GM18858 (cell line): ENCODE measurements around the gene MDFIC2.
A peak's percentile ranks its signal among the peaks of the same experiment; 100 is the strongest.

Experiments used
- ATAC-seq: cut with Tn5 transposase; IDR thresholded peaks from one replicate; pipeline ENCODE4 v1.9.1; 2021; ENCODE audit not compliant: unreplicated experiment

Gene MDFIC2

DNA sequence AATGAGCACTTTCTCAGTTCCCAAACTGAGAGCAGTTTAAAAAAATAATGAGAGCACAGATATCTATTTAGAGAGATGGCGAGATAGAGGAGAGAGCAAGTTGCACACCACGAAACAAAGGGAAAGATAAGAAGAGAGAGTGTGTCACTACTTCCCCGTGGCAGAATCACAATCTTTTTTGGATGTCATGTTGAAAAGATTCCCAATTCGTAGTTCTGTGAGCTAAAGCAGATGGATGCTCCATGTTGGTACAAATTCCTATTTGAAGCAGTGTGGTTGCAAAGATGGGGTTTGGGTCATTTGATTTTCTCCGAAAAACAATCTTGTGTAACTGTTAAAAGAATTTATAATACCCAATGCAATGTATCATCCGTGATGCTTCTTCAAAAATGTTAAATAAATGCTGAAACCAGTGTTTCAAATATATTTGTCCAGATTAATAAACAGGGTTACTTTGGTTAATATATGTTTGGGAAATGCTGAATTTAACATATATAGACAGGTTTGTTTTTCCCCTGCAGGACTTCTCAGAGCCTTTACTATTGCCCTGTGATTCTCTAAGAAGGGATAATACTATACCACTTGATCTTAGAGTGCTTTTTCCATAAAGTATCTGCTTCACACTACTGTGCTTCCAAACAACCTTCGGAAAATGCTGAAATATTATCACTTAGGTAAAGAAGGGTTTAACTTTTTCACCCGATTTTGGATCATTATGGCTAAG is 128.5 kb downstream of the MDFIC2 start:
- ATAC-seq: no peak

GRCh38 chr3:70182166-70182565 is 130.3 kb downstream of the MDFIC2 start:
- no peak for ATAC-seq

- ATAC-seq: peak; percentile 54
Measured at GRCh38 chr3:70180664-70181063, 131.8 kb downstream of the MDFIC2 start.

- ATAC-seq: peak; percentile 64
Measured at GRCh38 chr3:70179111-70179510, 133.3 kb downstream of the MDFIC2 start.

GRCh38 chr3:70177881-70178645 is 134.4 kb downstream of the MDFIC2 start:
- no peak for ATAC-seq

DNA sequence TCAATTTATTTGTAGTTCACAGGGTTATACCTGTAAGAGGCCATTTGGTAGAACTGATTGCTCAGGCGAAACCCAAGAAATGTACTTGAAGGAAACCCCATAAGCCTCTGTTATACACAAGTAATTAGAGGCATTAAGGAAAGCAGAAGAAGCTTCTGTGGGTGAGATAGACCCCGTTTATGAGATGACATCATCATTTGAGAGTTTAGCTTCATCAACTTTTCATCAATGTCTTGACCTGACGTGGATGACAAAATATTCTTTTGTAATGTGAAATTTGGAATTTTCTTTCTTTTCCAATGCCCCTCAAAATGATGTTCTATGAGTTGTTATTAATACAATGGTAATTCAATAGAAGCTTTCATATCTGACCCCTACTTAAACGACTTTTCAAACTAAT is 136.2 kb downstream of the MDFIC2 start:
- ATAC-seq: no peak

DNA sequence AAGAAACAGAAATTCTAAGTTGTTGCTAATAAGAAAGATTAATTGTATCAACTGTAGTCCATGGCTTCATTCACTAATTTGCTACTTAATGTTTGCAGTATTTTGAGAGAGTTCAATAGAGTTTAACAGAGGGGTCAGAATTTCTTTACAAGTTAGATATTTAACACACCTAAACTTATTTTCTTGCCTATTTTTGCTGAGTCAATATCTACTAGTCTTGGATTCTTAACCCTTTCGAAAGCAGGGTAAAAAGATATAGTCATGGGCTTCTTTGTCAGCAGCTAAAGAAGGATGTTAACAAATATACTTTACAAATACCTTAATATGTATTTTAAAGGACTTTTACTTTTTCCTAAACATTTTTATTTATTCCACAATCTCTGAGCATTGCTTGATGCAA is 155.6 kb downstream of the MDFIC2 start:
- no peak for ATAC-seq

DNA sequence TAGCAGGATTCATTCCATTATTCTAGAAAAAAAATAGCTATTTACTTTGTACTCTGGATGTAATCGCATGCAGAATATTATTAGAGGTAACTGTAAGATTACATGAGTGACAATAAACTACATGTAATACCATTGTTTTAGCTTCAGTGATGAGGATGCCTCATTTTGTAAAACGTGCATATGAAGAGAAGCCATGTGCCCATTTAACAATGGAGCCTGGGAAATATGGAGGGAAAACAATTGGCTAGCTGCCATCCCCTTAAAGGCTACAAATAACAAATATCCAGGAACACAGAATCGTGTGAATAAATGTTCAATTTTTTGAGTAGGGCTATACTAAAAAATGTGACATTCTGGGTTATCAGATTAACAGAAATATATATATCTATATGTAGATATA is 161.8 kb downstream of the MDFIC2 start:
- no peak for ATAC-seq

DNA sequence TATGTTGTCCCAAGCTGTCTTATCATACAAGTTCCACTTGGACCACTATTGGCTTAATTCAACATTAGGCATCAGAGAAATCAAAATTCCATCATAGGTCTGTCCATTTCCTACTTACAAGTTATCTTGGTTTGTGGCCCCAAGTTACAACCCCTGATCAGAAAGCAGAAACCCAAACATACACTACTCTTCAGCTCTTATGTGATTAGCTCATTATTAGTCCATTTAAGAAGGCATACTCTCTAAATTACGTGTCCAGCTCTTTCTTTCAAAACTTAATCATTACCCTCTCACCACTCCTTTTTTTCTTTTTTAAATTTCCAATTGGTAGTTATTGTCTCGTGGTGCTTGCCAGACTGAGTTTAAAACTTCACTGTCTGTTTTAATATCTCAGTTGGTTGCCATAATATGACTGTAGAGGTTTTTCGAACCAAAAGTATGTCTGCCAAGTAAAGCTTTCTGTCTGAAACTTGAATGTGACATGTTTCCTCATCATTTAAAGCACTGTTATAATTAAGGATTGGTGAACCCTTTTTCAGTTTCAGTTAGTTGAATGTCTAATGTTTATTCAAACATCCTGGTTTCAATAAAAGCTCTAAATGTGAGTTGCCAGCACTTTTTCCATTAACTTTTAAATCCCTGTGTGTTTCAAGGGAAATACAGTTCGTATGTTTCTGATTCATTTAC is 162.6 kb downstream of the MDFIC2 start:
- ATAC-seq: no peak
